ENCODE results near the gene H3-3A.

DNA sequence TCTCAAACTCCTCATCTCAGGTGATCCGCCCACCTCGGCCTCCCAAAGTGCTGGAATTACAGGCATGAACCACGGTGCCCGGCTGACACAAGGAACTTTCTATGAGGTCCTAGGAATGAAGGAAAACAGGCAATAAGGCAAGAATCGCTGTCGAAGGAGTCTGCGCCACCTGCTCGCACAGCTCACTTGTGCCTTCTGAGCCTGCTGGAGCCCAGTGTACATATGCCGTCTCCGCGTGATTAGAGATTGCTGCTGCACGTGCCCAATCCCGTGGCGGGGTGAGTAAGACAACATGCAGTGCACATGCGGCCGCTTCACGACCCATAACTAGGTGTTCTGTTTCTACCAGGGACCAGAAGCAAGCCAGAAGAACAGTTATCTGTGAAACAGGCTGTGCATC lies 24.3 kb downstream of the H3-3A start:
- TF ChIP-seq, protein P1, sequence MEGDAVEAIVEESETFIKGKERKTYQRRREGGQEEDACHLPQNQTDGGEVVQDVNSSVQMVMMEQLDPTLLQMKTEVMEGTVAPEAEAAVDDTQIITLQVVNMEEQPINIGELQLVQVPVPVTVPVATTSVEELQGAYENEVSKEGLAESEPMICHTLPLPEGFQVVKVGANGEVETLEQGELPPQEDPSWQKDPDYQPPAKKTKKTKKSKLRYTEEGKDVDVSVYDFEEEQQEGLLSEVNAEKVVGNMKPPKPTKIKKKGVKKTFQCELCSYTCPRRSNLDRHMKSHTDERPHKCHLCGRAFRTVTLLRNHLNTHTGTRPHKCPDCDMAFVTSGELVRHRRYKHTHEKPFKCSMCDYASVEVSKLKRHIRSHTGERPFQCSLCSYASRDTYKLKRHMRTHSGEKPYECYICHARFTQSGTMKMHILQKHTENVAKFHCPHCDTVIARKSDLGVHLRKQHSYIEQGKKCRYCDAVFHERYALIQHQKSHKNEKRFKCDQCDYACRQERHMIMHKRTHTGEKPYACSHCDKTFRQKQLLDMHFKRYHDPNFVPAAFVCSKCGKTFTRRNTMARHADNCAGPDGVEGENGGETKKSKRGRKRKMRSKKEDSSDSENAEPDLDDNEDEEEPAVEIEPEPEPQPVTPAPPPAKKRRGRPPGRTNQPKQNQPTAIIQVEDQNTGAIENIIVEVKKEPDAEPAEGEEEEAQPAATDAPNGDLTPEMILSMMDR (IDR thresholded peaks at IDR 0.05 in 8 of 11, conservative IDR thresholded peaks at IDR 0.05 in 3 of 11), result no peak
- TF ChIP-seq POLR2A (IDR thresholded peaks at IDR 0.05) (no peak), POLR2AphosphoS5 (IDR thresholded peaks at IDR 0.05) (no peak)

Measured in spleen (tissue), 7 donors.